Endothelial cell of umbilical vein (primary cell): ENCODE data around the gene MRPL21.

Experiments used
- EZH2 ChIP-seq: IDR thresholded peaks from 2 replicates; pipeline ENCODE4 v1.6.1; 2012; ENCODE audit warnings: borderline replicate concordance, low read depth, mild to moderate bottlenecking, moderate library complexity, low read length, inconsistent platforms; ENCODE audit not compliant: severe bottlenecking
- MYC ChIP-seq: IDR thresholded peaks from one replicate; pipeline ENCODE4 v1.6.1; 2011; ENCODE audit warnings: mild to moderate bottlenecking, low read depth, low read length
- POLR2A ChIP-seq: IDR thresholded peaks from 2 replicates; pipeline ENCODE4 v1.6.1; 2012; ENCODE audit warnings: low read depth, mild to moderate bottlenecking, control low read depth, low read length
- POLR2AphosphoS5 ChIP-seq: IDR thresholded peaks from 2 replicates; pipeline ENCODE4 v1.6.1; 2012; ENCODE audit warnings: low read depth, mild to moderate bottlenecking, control low read depth, low read length, moderate library complexity; ENCODE audit not compliant: insufficient read depth
- TF ChIP-seq, protein P1 (sequence below), 2 donors: IDR thresholded peaks; 1 replicate in 1 of 2; 2 replicates in 1 of 2; pipeline ENCODE4 v1.5.1; 2011; ENCODE audit warnings: low read length in 2 of 2, mild to moderate bottlenecking in 2 of 2, moderate library complexity in 2 of 2, control low read depth in 1 of 2, inconsistent platforms in 1 of 2, low read depth in 1 of 2; ENCODE audit not compliant: insufficient read depth in 1 of 2; ENCODE audit errors: extremely low read depth in 1 of 2
- TF ChIP-seq, protein P2 (sequence below): IDR thresholded peaks from 2 replicates; pipeline ENCODE4 v1.6.1; 2011; ENCODE audit not compliant: insufficient read depth, insufficient read length

DNA sequence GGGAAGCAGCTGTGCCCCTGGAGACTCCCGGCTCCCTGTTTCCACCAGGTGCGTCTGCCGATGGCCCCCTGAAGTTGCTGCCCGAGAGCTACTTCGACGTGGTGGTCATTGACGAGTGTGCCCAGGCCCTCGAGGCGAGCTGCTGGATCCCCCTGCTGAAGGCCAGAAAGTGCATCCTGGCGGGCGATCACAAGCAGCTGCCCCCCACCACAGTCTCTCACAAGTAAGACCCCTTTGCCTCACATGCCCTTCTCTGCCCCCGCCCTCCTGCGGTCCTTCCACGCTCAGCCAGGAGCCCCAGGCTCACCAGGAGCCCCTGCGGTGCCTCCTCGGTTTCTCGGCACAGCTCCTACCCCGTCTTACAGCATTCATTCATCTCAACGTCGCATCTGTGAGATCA is 25.5 kb upstream of the MRPL21 start:
- TF ChIP-seq, protein P1, sequence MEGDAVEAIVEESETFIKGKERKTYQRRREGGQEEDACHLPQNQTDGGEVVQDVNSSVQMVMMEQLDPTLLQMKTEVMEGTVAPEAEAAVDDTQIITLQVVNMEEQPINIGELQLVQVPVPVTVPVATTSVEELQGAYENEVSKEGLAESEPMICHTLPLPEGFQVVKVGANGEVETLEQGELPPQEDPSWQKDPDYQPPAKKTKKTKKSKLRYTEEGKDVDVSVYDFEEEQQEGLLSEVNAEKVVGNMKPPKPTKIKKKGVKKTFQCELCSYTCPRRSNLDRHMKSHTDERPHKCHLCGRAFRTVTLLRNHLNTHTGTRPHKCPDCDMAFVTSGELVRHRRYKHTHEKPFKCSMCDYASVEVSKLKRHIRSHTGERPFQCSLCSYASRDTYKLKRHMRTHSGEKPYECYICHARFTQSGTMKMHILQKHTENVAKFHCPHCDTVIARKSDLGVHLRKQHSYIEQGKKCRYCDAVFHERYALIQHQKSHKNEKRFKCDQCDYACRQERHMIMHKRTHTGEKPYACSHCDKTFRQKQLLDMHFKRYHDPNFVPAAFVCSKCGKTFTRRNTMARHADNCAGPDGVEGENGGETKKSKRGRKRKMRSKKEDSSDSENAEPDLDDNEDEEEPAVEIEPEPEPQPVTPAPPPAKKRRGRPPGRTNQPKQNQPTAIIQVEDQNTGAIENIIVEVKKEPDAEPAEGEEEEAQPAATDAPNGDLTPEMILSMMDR (IDR thresholded peaks at IDR 0.05; ENCODE audit: extremely low read depth in 1 of 2, insufficient read depth in 1 of 2, low read depth in 1 of 2, low read length in 2 of 2) = no peak
- TF ChIP-seq EZH2 = no peak
- TF ChIP-seq POLR2A = no peak
- no peak for TF ChIP-seq MYC
- no peak for TF ChIP-seq POLR2AphosphoS5
- TF ChIP-seq, protein P2, sequence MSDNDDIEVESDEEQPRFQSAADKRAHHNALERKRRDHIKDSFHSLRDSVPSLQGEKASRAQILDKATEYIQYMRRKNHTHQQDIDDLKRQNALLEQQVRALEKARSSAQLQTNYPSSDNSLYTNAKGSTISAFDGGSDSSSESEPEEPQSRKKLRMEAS = no peak
